GM18508 (cell line): ENCODE data around the gene CAP2.
"Not testable (repeated sequence)": the region's sequence is repeated elsewhere in the genome, so short reads cannot be mapped to it uniquely, and the experiment has no call there.

ENCODE experiments used
- ATAC-seq: cut with Tn5 transposase; IDR thresholded peaks from one replicate; pipeline ENCODE4 v1.9.1; 2021; ENCODE audit warnings: moderate number of reproducible peaks; ENCODE audit not compliant: insufficient read depth, unreplicated experiment

Gene CAP2

DNA sequence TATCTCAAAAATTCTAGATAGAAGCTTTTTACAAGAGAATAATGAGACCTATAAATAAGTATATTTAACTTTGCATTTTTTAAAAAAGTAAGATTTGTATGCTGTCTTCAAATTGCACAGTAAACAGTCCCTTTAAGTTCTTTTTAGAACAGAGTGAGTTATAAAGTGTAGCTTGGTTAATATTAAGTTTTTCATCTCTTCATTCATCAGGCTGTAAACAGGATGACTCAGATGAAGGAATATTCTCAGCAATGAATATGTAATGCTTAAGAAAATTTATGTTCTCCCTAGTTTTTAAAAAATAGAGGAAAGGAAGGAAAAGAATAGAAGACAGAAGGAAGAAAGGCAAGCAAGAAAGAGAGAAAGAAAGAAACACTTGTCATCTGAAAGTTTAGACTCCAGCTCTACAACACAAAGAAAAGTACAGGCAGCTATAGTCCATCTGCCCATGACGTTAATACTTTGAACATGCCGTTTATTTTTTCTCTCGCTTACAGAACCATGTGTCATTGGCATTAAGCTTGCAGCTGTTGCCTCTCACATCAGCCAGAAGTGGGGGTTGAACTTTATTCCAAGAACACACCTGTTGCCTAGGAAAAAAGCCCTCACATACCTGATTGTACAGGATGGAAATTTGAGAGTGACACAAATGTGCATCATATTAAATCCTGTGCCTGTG is 36.1 kb downstream of the CAP2 start:
- ATAC-seq = no peak

DNA sequence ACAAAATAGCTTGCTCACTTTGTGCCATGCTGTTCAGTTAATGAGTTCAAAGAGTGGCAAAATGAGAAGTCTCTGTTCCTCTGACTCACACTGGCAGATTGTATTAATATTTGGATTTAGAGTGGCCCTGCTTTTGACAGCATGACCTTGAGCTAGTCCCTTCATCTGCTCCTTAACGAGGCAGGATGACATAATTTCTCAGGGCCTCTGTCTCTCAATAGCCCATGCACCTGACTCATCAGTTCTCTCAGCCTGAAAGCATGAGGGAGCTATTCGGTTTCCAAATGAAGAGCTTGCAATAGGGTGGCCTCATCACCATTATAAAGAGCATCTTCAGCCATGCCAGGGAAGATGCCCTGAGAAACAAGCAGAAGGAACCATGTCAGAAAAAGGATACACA is 38.2 kb downstream of the CAP2 start:
- no peak for ATAC-seq

DNA sequence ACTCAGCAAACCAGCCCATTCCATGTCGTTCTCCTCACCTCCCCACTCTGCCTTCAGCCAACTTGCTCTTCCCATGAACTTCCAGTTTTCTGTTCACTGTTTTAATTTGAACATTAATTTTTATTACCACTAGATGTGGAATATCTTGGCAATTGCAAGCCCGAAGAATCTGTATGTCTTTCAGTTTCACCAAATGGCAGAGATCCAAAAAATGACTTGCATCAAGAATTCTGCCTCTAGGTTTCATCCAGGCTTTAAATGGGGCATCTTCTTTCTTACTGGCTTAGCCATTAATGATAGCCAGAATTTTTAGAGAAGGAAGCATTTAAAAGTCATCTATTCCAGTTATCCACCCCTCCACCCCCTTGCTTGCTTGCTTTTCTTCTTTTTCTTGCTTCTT is 39.0 kb downstream of the CAP2 start:
- ATAC-seq = no peak

DNA sequence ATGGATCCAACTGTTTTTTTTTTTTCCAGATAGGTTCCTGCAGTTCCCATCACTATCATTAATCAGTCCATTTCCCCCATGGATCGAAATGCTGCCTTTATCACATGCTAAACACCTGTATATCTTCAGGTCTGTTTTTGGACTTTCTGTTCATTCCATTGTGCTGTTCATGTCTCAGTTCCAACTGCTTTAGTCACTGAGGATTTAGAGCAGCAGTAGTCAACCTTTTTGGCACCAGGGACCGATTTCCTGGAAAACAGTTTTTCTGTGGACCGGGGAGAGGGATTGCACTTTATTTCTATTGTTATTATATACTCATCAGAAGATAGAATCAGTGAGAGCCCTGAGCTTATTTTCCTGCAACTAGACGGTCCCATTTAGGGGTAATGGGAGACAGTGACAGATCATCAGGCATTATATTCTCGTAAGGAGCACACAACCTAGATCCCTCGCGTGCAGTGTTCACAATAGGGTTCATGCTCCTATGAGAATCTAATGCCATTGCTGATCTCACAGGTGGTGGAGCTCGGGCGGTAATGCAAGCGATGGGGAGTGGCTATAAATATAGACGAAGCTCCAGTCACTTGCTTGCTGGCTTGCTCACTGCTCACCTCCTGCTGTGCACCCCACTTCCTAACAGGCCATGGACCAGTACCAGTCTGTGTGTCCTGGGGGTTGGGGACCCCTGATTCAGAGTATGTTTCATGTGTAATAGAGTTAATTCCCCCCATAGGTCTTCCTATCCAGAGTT is 46.0 kb downstream of the CAP2 start:
- ATAC-seq = no peak

DNA sequence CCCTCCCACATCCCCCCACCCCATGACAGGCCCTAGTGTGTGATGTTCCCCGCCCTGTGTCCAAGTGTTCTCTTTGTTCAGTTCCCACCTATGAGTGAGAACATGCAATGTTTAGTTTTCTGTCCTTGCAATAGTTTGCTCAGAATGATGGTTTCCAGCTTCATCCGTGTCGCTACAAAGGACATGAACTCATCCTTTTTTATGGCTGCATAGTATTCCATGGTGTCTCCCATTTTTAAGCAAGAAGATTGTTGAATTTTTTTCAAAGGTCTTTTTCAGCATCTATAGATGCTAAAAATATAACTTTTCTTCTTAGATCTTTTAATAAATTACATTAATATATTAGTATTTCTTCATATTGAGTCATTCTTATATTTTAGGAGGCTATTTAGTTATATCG is 47.4 kb downstream of the CAP2 start:
- not testable (repeated sequence) for ATAC-seq

DNA sequence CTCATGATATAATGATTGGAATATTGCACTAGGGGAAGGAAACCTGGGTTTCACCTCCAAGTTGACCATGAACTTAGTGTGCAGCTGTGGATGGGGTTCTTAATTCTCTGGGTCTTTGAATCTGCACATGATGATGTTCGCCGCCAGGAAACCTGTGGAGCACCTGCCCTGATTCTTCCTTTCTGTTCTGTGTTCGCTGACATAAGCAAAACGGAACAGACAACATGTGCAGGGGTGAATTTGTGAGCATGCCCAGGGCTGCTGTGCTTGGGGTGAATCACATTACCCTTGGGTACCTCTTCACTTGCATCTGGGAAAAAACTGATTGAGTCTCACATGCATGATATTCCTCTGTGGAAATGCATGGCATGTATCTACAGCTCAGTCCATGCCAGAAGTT is 48.8 kb downstream of the CAP2 start:
- ATAC-seq = no peak

DNA sequence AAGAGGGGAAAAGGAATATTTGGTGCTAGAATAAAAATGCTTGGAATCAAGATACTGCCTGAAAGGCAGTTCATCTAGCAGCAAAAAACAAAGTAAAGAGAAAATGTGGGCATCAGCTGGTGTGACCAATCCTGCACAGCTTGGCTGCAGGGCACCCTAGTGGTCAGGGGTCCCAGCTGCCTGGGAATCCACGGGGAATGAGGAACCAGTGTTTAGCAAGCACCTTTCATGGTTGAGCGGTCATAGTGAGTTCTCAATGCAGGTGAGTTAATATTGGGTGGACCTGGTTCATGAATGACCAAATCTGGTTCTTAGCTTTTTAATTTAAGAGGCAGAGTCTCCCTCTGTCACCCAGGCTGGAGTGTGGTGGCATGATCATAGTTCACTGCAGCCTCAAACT is 53.3 kb downstream of the CAP2 start:
- no peak for ATAC-seq

DNA sequence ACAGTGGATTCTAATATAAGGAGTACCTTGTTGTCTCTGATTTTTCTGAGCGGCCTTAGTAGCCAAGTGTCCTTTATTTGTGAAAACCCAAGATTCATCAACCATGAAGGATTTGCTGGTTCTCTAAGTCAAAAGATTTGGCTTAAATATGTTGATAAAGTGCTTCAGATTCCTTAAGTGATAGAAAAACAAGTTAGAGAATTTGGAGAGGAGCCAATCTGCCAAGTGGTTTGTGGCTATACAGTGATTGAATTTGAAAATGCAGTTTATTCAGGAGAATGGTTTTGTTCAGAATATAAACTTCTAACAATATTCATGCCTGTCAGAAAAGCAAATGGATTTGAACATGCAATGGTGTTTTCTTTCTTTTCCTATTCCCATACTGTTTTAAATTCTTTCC is 54.8 kb downstream of the CAP2 start:
- ATAC-seq = no peak

DNA sequence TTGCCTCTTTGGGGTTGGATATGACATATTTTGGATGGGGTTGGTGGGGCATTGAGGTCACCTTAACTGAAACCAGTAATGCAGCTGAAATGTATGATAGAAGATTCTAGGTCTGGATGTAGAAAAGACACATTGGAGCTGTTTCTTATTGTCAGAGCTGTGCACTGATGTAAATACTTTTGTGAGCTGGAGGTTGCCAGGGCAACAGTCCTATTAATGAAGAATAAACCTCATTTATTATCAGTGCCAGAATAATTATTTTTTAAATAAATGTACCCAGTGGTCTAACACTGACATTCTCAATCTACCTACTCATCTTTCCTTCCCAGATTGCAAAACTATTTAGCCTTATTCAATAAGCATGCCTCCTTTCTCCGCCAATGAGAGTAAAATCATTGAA is 57.0 kb downstream of the CAP2 start:
- ATAC-seq = no peak

DNA sequence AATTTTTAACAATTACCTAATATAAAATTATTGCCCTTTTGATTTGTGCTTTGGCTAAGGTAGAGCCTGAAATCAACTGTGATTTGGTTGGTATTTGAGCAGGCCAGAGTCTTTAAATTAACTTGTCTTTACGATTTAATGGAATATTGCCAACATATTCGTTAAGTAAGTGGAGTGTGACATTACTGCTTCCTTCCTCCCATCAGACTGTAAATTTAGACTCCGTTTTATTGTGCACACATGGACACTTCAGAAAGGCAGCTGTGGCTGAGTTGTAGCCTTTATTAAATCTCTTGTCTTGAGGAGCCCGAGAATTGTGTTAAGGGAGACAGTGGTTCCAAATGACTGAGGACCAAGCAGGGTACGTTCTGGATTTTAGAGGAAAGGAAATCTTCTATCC is 57.4 kb downstream of the CAP2 start:
- ATAC-seq = no peak

DNA sequence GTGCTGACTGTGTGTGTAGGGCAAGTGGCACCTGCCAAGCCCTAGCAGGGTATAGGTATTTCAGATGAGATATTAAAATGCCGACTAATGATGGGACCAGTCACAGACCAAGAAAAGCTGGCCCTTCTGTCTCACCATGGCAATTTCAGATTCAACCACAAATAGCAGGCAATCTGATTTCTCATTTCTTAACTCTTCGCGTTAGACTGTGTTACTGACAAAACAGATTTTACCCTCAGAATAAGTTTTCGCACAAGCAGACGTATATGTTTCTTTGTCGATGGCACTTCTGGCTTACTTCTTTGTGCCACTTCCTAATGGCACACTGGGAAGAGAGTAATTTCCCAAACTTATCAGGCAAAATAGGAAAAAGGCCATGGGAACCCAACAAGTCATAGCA is 58.7 kb downstream of the CAP2 start:
- no peak for ATAC-seq

DNA sequence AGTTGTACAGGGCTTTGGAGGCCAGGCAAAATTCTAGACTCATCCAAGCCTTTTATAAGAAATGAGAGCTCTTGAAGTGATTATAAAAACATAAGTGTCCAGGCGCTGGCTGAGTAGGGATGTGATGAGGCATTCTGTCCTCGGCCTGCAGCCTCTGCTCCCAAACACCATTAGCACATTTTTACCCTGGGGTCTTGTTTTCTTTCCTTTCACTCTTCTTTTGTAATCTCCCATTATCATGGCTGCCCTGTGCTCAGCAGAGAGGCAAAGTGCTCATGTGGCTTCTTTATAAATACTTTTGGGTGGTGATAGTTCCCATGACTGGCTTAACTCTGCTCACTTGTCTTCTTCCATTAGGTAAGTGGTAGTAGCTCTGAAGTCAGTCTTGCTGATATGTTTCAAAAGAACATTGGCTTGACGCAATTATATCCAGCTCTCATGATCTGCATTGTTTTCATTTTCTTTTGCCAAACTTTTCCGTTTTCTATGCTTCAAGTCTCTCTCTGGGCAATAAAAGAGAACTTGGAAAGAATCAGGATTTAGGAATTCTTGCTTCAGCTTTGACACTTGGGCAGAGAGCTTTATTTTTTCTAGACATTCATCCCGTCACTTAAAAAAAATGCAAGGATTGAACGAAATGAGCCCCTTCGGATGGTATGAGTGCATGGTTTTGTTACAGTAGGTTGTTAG is 61.1 kb downstream of the CAP2 start:
- no peak for ATAC-seq

DNA sequence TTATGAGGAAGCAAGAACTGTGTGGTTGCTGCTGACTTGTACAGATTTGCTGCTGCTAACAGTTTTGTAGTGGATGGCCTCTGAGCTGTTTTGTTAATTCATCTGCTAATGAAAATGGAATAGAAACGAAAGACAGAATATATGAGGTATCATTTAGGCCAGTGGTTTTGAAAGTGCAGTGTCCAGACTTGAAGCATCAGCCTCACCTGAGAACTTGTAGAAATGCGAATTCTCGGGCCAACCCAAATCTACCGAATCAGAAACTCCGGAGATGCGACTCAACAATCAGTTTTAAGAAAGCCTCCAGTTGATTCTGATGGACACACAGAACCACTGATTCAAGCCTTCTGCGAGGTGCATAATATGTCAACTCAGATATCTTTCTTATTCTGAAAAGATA is 62.5 kb downstream of the CAP2 start:
- no peak for ATAC-seq

DNA sequence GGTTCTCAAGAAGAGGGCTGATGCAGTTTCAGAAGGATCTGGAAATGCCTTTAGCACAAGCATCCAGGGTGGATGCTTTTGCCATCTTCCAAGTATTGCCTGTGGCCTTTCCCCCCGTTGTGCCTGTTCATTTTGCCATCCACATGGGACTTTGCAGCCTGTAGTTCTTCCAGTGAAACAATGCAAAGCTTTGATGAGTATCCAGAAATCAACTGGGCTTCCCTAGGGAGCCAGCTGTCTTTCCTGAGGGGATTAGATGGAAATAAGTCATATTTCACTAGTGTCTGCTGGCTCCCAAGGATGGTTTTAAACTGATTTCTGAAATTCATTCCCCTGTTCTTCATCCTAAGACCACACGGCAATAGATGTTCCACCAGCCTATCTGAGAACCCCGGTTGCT is 63.3 kb downstream of the CAP2 start:
- no peak for ATAC-seq

DNA sequence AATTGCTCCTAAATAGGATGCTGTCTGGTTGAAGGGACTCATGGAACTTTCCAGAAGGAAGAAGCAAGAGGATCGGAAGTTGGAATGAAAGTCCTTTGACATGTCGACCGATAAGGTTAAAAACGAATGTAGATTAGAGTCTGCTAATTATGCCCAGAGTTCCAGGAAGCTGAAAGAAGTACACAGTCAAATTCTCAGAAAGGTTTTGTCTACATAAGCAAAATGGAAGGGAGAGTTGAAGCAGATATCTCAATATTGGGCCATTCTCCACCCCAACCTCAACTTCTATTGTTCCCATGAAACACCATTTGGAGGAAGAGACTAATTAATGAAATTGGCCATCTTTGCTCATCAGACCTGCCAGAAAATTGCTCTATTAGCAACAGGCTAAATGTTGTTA is 64.0 kb downstream of the CAP2 start:
- no peak for ATAC-seq

DNA sequence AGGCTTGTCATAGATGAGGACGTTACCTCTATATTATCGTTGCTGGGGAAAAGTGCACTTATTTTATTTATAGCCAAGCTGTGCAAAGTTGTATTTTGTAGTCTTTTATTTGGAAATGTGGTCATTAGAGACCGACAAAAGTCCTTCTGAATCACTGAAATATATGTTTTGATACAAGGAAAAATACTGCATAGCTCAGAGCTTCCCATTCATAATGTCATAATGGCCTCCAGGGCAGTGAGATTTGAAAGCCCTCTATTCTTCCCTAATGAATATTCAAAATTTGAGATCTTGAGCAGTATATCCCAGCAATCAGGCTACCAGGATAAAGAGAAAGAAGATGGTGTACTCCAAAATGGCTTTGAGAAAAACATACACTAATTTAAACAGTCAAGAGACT is 64.6 kb downstream of the CAP2 start:
- no peak for ATAC-seq

DNA sequence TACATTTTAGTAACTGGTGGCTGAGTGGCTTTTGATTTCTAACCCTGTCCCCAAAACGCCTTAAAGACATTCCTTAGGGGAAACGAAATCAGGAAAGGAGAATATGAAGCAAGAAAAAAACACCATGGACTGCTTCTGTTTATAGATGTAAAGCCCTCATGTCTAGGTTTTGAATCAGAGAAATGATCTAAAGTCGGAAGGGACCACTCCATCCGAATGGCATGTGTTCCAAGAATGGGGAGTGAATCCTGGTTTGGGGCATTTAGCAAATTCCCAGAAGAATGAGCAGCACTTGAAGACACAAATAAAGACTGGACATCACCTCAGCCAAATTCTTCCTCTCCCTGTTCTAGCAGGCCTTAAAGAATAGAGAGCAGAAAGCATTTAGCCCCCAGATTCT is 65.6 kb downstream of the CAP2 start:
- ATAC-seq = no peak

DNA sequence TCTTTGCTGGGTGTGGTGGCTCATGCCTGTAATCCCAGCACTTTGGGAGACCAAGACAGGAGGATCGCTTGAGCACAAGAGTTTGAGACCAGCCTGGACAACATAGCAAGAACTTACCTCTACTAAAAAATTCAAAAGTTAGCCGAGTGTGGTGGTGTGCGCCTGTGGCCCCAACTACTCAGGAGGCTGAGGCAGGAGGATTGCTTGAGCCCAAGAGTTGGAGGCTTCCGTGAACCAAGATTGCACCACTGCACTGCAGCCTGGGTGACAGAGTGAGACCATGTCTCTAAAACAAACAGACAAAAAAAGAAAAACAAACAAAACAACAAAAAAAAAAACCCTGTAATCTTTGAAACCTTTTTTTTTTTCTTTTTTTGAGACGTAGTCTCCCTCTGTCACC is 67.5 kb downstream of the CAP2 start:
- no peak for ATAC-seq

DNA sequence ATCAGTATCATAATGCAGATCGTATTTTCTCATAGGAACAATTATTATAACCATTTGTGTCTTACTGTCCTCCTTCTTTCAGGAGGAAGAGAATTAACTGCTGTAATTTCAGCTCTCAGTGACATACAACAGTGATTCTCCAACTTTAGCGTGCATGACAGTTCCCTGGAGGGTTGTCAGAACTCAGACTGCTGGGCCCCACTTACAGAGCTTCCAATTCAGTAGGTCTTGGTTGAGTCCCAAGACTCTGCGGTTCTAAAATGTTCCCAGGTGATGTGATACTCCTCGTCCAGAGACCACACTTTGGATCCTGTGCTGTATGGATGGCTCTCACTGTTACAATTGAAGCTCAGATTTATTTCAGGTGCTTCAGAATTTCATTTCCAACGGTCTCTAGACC is 72.8 kb downstream of the CAP2 start:
- no peak for ATAC-seq

DNA sequence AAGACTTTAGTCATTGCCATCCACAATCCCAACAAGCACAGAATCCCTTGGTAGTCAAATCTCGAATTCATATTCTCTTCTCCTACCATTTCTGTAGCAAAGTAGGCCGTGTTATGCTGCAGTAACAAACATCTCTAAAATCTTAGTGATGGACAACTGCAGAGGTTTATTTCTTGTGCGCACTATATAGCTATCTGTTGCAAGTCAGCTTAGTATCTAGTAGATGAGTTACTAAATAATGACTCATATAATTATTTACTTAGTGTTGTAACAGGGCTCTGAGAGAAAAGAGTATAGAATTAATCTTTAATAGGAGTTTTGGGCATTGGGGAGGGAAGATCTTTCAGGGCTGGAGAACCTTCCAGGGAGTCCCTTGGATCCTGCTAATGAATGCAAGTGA is 73.3 kb downstream of the CAP2 start:
- ATAC-seq = no peak

DNA sequence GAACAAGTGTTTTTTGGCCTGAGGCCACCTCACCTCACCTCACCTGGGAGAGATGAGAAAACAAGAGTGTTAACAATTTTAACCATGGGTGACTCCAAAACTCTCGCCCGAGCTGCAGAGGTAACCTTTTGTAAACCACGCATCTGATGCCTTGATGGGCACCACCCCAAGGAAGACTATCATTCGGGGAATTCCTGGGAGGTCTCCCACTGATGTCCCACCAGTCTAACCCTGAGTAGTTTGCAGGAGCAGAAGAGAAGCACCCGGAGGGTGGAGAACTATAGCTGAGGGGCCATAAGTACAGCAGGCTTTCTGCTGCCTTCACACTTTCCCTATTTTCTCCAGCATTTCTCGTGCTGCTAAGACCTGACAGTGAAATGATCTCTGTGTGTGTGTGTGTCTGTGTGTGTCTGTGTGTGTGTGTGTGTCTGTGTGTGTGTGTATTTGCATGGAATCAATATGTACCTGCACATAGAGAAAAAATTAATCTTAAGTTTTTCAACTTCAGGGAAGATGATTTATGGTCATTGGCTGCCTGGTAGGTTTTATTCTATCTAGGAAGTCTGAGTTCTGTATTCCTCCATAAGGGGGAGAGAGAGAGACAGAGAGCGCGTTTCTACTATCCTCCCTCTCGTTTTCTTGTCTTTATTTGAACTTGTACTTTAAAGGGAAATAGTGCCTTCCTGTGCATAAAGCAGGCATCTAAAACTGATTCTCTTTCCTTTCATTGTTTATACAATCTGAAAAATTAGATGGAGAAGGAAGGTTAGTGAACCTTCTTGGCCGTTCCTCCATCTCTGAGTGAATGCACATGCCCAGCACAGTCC is 75.8 kb downstream of the CAP2 start:
- ATAC-seq = no peak
